LNCAP (cell line): ENCODE measurements around the gene ARHGAP40.

Experiments
- TF ChIP-seq, protein P1 (sequence below): fragments of 450-650 bp; IDR thresholded peaks from 2 replicates; pipeline ENCODE4 v1.5.1; 2017; ENCODE audit warnings: mild to moderate bottlenecking

ARHGAP40 gene

GRCh38 chr20:38642498-38642897, 40.9 kb downstream of the ARHGAP40 start:
- TF ChIP-seq, protein P1, sequence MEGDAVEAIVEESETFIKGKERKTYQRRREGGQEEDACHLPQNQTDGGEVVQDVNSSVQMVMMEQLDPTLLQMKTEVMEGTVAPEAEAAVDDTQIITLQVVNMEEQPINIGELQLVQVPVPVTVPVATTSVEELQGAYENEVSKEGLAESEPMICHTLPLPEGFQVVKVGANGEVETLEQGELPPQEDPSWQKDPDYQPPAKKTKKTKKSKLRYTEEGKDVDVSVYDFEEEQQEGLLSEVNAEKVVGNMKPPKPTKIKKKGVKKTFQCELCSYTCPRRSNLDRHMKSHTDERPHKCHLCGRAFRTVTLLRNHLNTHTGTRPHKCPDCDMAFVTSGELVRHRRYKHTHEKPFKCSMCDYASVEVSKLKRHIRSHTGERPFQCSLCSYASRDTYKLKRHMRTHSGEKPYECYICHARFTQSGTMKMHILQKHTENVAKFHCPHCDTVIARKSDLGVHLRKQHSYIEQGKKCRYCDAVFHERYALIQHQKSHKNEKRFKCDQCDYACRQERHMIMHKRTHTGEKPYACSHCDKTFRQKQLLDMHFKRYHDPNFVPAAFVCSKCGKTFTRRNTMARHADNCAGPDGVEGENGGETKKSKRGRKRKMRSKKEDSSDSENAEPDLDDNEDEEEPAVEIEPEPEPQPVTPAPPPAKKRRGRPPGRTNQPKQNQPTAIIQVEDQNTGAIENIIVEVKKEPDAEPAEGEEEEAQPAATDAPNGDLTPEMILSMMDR, result no peak

GRCh38 chr20:38644588-38645260, 43.1 kb downstream of the ARHGAP40 start:
- TF ChIP-seq, protein P1, result no peak

GRCh38 chr20:38645351-38645750, 43.7 kb downstream of the ARHGAP40 start:
- TF ChIP-seq, protein P1, result no peak

DNA sequence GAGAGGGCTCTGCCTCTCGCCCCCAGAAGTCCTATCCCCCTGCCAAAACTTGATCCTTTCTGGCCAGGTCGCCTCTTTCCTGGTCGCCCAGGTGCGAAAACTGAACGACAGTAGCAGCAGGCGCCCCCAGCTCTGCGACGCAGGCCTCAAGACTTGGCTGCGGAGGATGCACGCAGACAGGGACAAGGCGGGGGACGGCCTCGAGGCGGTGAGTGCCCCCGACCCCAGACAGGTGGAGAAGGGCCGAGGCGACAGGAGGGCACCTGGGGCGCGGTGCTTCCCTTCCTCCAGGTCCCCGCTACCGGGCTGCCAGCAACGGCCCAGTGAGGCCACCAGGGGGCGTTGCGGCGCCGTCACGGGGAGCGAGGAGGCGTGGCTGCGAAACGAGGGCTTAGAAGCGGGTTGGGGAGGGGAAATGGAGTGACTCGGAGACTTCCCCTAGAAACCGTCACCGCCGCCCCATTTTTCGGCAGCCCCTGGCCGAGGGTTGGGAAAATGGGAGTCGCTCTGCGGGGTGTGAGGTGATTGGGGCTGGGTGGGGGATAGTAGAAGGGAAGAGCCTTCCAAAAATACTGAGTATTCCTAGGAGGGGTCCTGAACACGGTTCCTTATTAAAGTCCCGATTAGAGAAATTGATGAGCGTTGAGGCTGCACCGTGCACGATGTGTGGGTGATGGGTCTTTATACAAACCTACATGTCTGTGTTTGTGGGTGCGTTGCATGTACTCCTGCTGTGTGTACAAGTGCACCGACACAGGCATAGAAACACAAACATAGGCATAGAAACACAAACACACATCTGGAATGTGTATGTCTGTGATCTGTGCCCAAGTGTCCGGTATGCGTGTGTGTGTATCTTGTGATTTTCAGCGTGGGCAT, 44.6 kb downstream of the ARHGAP40 start:
- TF ChIP-seq, protein P1, result peak; percentile 97

DNA sequence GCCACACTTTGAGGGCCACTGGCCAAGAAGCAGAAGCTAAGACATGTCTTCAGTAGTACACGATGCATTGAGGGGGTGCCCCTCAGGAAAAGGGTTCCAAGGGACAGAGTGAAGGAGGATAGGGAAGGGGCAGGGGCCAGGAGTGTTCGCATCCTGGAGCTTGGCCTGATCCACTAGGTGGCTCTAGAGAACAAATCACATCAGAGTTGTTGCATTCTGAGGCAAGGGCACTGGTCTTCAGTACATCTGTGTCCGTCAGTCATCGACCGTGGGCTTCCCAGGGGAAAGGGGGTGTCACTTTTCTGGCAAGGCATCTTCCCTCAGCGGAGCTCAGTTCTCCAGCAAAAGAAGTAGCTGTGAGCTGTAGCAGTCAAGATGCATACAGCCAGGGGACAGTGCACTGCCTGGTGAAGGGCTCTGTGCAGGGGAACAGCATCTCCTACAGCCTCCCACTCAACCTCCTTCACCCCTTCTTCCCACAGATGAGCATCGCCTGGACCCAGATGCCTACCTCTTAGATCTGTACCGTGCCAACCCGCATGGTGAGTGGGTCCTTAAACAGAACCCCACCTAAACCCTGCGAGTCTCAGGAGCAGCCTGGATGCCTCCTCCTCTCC, 47.8 kb downstream of the ARHGAP40 start:
- TF ChIP-seq, protein P1, result peak; percentile 56

DNA sequence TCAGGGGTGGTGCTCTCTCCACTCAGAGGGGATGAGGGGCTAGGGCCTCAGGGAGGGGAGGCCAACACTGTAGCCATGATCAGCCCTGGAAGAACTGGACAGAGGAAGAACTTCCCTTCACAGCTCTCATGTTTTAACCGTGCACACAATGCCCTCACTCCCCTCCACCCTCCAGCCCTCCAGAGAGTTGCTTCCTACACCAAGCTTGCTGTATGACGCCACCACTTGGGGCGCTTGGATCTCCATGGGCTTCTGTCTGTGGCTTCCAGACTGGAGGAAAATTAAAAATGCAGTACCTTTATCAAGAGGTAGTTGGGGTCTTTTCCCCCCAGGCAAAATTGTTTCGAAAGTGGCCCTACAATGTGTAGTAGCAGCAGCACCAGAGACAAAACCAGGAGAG, 48.4 kb downstream of the ARHGAP40 start:
- TF ChIP-seq, protein P1, result no peak

DNA sequence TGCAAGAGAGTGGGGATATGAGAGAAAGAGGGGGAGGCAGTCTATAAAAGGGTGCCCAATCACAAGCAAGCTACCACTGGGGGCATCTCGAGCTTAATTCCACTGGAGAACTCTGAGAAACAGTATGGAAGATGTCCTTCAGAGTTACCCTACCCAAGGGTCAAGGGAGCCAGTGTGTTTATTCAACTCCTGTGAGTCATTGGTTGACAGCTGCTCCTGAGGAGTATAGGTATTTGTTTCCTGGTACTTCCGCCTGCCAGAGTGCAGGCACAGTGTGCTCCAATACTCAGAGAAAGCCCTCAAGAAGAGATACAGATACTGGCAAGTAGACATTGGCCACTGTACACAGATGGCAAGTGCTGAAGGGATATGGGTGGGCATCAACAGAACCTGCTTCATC, 49.5 kb downstream of the ARHGAP40 start:
- TF ChIP-seq, protein P1, result no peak
